ENCODE data around the gene LIPG.

GRCh38 chr18:49613141-49613640 is 51.3 kb downstream of the LIPG start:
- TF ChIP-seq, protein P1, sequence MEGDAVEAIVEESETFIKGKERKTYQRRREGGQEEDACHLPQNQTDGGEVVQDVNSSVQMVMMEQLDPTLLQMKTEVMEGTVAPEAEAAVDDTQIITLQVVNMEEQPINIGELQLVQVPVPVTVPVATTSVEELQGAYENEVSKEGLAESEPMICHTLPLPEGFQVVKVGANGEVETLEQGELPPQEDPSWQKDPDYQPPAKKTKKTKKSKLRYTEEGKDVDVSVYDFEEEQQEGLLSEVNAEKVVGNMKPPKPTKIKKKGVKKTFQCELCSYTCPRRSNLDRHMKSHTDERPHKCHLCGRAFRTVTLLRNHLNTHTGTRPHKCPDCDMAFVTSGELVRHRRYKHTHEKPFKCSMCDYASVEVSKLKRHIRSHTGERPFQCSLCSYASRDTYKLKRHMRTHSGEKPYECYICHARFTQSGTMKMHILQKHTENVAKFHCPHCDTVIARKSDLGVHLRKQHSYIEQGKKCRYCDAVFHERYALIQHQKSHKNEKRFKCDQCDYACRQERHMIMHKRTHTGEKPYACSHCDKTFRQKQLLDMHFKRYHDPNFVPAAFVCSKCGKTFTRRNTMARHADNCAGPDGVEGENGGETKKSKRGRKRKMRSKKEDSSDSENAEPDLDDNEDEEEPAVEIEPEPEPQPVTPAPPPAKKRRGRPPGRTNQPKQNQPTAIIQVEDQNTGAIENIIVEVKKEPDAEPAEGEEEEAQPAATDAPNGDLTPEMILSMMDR (IDR thresholded peaks at IDR 0.05): no peak
- no peak for TF ChIP-seq POLR2A (IDR thresholded peaks at IDR 0.05)
